Measurements from ENCODE around the gene SEBOX. TPM values are rescaled to one million over a fixed set of nuclear protein-coding genes. Genes with fewer than 3 reads are reported as not detected.

SEBOX gene
- polyA plus RNA-seq, 3 donors, result not detected

DNA sequence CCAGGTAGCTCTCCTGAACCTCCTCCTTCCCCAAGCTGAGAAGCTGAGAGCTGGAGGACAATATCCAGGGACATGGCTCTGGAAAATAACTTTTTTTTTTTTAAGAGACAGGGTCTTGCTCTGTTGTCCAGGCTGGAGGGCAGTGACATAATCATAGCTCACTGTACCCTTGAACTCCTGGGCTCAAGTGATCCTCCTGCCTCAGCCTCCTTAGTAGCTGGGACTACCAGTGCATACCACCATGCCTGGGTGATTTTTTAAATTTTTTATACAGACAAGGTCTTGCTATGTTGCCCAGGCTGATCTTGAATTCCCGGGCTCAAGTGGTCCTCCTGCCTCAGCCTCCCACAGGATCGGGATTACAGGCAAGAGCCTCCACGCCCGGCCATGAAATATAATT lies 34.8 kb upstream of the SEBOX start:
- Mint-ChIP-seq H3K27ac (no peak overlapping the region), H3K4me1 (peaks cover 36% of the 10 kb centered on the region), H3K36me3 (peaks cover 28 to 52% of the 10 kb centered on the region in 2 donors), H3K9me3 (no peaks in the 10 kb centered on the region), H3K4me3 (no peak overlapping the region), H3K27me3 (ENCODE audit: low read depth in 3 of 3) (peaks cover 2% of the 10 kb centered on the region in 3 donors)
- no CpG with 5 or more reads among the region's 4 CpGs for WGBS (ENCODE audit: insufficient coverage)
- Histone ChIP-seq H3K9ac (ENCODE audit: insufficient read depth, low read length, poor library complexity, severe bottlenecking) (no peak overlapping the region), H4K20me1 (ENCODE audit: insufficient read depth, low read length) (no peaks in the 10 kb centered on the region), H3K4me2 (replicated peaks; ENCODE audit: extremely low read depth, low read length, poor library complexity, severe bottlenecking) (no peak overlapping the region), H3K4me3 (replicated peaks in 1 of 3; ENCODE audit: low read depth in 2 of 3, low read length in 3 of 3) (no peak overlapping the region), H3K79me2 (ENCODE audit: insufficient read depth, low read length) (no peaks in the 10 kb centered on the region), H3K4me1 (ENCODE audit: control insufficient read depth in 1 of 2, insufficient read depth in 2 of 2, low read length in 2 of 2) (peaks cover 21 to 31% of the 10 kb centered on the region in 2 donors), H3K27me3 (ENCODE audit: control insufficient read depth in 2 of 2, insufficient read depth in 2 of 2, low read length in 2 of 2) (no peaks in the 10 kb centered on the region), H3K9me3 (replicated peaks in 1 of 2; ENCODE audit: control insufficient read depth in 1 of 2, insufficient read depth in 1 of 2, low read length in 2 of 2) (no peaks in the 10 kb centered on the region), H2AFZ (ENCODE audit: insufficient read depth, low read depth, low read length, poor library complexity, severe bottlenecking) (no peak overlapping the region), H3K27ac (ENCODE audit: low read depth in 1 of 2, low read length in 2 of 2) (no peak overlapping the region), H3K36me3 (replicated peaks in 1 of 2; ENCODE audit: control insufficient read depth in 1 of 2, insufficient read depth in 2 of 2, low read length in 2 of 2) (peaks cover 8 to 45% of the 10 kb centered on the region in 2 donors)
- intact Hi-C loops (cut with micrococcal nuclease), result no loop called here
- TF ChIP-seq, protein P1, sequence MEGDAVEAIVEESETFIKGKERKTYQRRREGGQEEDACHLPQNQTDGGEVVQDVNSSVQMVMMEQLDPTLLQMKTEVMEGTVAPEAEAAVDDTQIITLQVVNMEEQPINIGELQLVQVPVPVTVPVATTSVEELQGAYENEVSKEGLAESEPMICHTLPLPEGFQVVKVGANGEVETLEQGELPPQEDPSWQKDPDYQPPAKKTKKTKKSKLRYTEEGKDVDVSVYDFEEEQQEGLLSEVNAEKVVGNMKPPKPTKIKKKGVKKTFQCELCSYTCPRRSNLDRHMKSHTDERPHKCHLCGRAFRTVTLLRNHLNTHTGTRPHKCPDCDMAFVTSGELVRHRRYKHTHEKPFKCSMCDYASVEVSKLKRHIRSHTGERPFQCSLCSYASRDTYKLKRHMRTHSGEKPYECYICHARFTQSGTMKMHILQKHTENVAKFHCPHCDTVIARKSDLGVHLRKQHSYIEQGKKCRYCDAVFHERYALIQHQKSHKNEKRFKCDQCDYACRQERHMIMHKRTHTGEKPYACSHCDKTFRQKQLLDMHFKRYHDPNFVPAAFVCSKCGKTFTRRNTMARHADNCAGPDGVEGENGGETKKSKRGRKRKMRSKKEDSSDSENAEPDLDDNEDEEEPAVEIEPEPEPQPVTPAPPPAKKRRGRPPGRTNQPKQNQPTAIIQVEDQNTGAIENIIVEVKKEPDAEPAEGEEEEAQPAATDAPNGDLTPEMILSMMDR (IDR thresholded peaks at IDR 0.05), result no peak
- DNase-seq, result no peak

DNA sequence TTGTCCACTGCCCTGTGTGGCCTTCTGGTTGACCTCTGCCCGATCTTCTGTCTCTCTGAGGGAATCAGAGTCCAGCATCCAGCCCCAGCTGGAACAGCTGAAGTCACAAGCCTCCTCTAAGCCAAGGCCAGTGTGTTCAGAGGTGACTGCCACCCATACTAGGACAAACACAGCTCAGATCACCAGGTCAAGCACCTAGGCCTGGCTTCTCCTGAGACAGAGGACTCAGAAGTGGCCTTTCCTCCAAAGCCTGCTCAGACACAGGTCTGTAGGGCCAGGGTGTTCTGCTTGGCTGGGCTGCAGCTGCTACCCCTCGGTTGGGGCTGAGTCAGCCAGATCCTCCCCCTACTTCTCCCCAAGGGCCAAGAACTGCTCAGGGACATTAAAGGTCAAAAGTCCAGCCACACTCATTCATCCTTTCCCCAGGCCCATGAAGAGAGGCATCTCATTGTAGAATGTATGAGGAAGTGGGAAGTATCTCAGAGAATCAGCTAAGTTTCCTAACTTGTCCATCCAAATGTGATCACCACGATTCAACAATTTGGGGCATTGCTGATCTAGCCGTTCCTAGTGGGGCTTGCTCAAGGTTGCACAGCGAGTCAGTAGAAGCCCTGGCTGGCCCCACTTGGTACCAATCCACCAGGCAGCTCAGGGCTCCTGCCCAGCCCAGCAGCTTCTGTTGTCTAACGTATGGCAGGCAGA lies 33.4 kb upstream of the SEBOX start:
- Histone ChIP-seq H3K36me3 (replicated peaks in 1 of 2; ENCODE audit: control insufficient read depth in 1 of 2, insufficient read depth in 2 of 2, low read length in 2 of 2) (peaks cover 8 to 56% of the 10 kb centered on the region in 2 donors), H3K27ac (ENCODE audit: low read depth in 1 of 2, low read length in 2 of 2) (no peak overlapping the region), H3K79me2 (ENCODE audit: insufficient read depth, low read length) (no peaks in the 10 kb centered on the region), H3K4me3 (replicated peaks in 1 of 3; ENCODE audit: low read depth in 2 of 3, low read length in 3 of 3) (no peak overlapping the region), H3K27me3 (ENCODE audit: control insufficient read depth in 2 of 2, insufficient read depth in 2 of 2, low read length in 2 of 2) (no peaks in the 10 kb centered on the region), H4K20me1 (ENCODE audit: insufficient read depth, low read length) (no peaks in the 10 kb centered on the region), H3K4me2 (replicated peaks; ENCODE audit: extremely low read depth, low read length, poor library complexity, severe bottlenecking) (no peak overlapping the region), H2AFZ (ENCODE audit: insufficient read depth, low read depth, low read length, poor library complexity, severe bottlenecking) (no peak overlapping the region), H3K9me3 (replicated peaks in 1 of 2; ENCODE audit: control insufficient read depth in 1 of 2, insufficient read depth in 1 of 2, low read length in 2 of 2) (no peaks in the 10 kb centered on the region), H3K4me1 (ENCODE audit: control insufficient read depth in 1 of 2, insufficient read depth in 2 of 2, low read length in 2 of 2) (peaks cover 8 to 17% of the 10 kb centered on the region in 2 donors), H3K9ac (ENCODE audit: insufficient read depth, low read length, poor library complexity, severe bottlenecking) (no peak overlapping the region)
- H3K27me3 Mint-ChIP-seq (ENCODE audit: low read depth in 3 of 3), result peaks cover 2% of the 10 kb centered on the region in 3 donors
- H3K9me3 Mint-ChIP-seq, result no peaks in the 10 kb centered on the region
- no peak overlapping the region for H3K4me3 Mint-ChIP-seq
- H3K36me3 Mint-ChIP-seq, result peaks cover 39 to 55% of the 10 kb centered on the region in 2 donors
- intact Hi-C loops (cut with micrococcal nuclease), result no loop called here
- H3K27ac Mint-ChIP-seq, result peak overlapping the region in 4 of 7 donors; percentile 6 to 73 (median 44)
- no peak for DNase-seq
- H3K4me1 Mint-ChIP-seq, result peaks cover 22% of the 10 kb centered on the region
- TF ChIP-seq, protein P1 (IDR thresholded peaks at IDR 0.05), result no peak
- WGBS (ENCODE audit: insufficient coverage), result 70% methylated on average over 4 of the region's 6 CpGs

Data from CD14-positive monocyte (primary cell).